H1 (cell line): ENCODE measurements around the gene PHF1. TPM values are rescaled to one million over a fixed set of nuclear protein-coding genes. Genes with fewer than 3 reads are reported as not detected.

Experiments
- BRCA1 ChIP-seq: IDR thresholded peaks from 2 replicates; pipeline ENCODE4 v1.6.1; 2012; ENCODE audit warnings: low read depth, low read length, improper control_type of control experiment
- E2F6 ChIP-seq: IDR thresholded peaks from 2 replicates; pipeline ENCODE4 v1.6.1; 2012; ENCODE audit warnings: inconsistent platforms
- RAD21 ChIP-seq, 2 experiments: IDR thresholded peaks in 1 of 2; conservative IDR thresholded peaks in 1 of 2; 2 replicates each; pipeline ENCODE4 v1.6.1; 2011; ENCODE audit warnings: low read depth in 2 of 2, low read length in 2 of 2, improper control_type of control experiment in 1 of 2, inconsistent platforms in 1 of 2, mild to moderate bottlenecking in 1 of 2, moderate library complexity in 1 of 2
- TBP ChIP-seq: IDR thresholded peaks from 2 replicates; pipeline ENCODE4 v1.6.1; 2011; ENCODE audit warnings: low read depth, low read length, improper control_type of control experiment
- YY1 ChIP-seq: IDR thresholded peaks from 2 replicates; pipeline ENCODE4 v1.6.1; 2011; ENCODE audit warnings: low read depth, mild to moderate bottlenecking, low read length
- polyA plus RNA-seq, 7 experiments: library from polyadenylated mRNA; depleted of rRNA in 3 of 7; stranded (reverse) in 5 of 7; unstranded in 2 of 7; fragments of >200 nt in 5 of 7; fragments of 200-250 nt in 2 of 7; gene quantifications; 1 replicate in 5 of 7; 2 replicates in 1 of 7; 4 replicates in 1 of 7; pipeline versions ENCODE4 v1.2.1 to v1.2.3, GENCODE V29; 2011 to 2013; ENCODE audit warnings: missing spikeins in 2 of 7, mixed read lengths in 2 of 7
- total RNA-seq: library from RNA; stranded (reverse); fragmentation: NEBNext Ultra II Directional; extraction: Animal tissue kit (Norgen Biotek cat#: 25700); gene quantifications from 2 replicates; pipeline ENCODE4 v1.2.1, GENCODE V29; 2021

PHF1 gene
- total and polyA plus RNA-seq, 2 of the 8 experiments (the other 6 are each of a cell fraction or from before 2014, with no cell fraction given) = 47.3 to 78.6 TPM

GRCh38 chr6:33442283-33442682, 31.5 kb downstream of the PHF1 start (continued):
- TF ChIP-seq E2F6 (no peak), RAD21 (IDR thresholded peaks at IDR 0.05 in 1 of 2, conservative IDR thresholded peaks at IDR 0.05 in 1 of 2; ENCODE audit: low read depth in 2 of 2, low read length in 2 of 2) (no peak), TBP (no peak), BRCA1 (no peak), YY1 (no peak)
